ENCODE measurements around the gene CTNNBL1. TPM values are rescaled to one million over a fixed set of nuclear protein-coding genes. Genes with fewer than 3 reads are reported as not detected.

Gene CTNNBL1
- polyA plus RNA-seq, 1 of the 3 experiments (the other 2 are of a cell fraction) = 29.5 TPM

DNA sequence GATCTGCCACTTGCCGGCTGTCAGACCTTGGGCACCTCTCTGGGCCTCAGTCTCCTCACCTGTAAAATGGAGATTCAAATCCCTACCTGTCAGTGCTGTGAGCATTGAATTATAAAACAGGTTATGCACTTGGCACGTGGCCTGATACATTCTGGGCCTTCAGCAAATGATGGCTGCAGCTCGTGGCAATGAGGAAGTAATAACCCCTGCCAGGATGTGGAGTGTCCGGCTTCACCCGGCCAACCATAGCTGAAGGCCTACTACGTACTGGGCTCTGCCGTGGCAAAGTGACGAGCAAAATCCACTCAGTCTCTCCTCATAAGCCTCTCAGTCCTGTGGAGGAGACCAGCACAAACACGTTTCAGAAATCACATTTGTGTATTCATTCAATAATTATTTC, 198.2 kb downstream of the CTNNBL1 start:
- H3K4me3 ChIP-seq (ENCODE audit: low read depth in 2 of 2, low read length in 1 of 2) = no peak overlapping the region
- H3F3A ChIP-seq (replicated peaks; ENCODE audit: insufficient read depth) = no peaks in the 10 kb centered on the region
- 74% methylated on average over 9 of the region's 9 CpGs for WGBS (ENCODE audit: low lambda C conversion rate)
- no peaks in the 10 kb centered on the region for H3K27me3 ChIP-seq (ENCODE audit: insufficient read depth)
- no peaks in the 10 kb centered on the region for H4K20me1 ChIP-seq (ENCODE audit: insufficient read depth)
- no peak overlapping the region for H3K9ac ChIP-seq
- H3K36me3 ChIP-seq (replicated peaks in 1 of 2; ENCODE audit: control insufficient read depth in 1 of 2, insufficient read depth in 2 of 2, low read length in 1 of 2) = no peaks in the 10 kb centered on the region
- H3K4me1 ChIP-seq (ENCODE audit: control insufficient read depth in 1 of 2, insufficient read depth in 2 of 2, low read depth in 1 of 2, low read length in 1 of 2) = peaks cover 0 to under 1% of the 10 kb centered on the region in 2 experiments; a peak in 1 of 4 replicates
- H3K79me2 ChIP-seq (ENCODE audit: insufficient read depth) = no peaks in the 10 kb centered on the region
- CTCF ChIA-PET = interaction anchor here (1.2 to 5.1 kb wide), 6 partner anchors 11 to 330 kb away, joined by 3 to 33 read pairs (median 4); partner anchors contain the start of gene VSTM2L
- H3K9me3 ChIP-seq = no peaks in the 10 kb centered on the region
- no peaks in the 10 kb centered on the region for H3K9me2 ChIP-seq
- no peak overlapping the region for H3K27ac ChIP-seq (ENCODE audit: low read depth in 2 of 2, low read length in 1 of 2)
- no peak overlapping the region for H2AFZ ChIP-seq (ENCODE audit: low read depth)
- DNase-seq = no peak
- H3K4me2 ChIP-seq = no peak overlapping the region
- POLR2A ChIA-PET = no interaction called here
- TF ChIP-seq JUND (IDR thresholded peaks at IDR 0.05) (no peak), NRF1 (IDR thresholded peaks at IDR 0.05; ENCODE audit: low read depth, low read length) (no peak), EP300 (IDR thresholded peaks at IDR 0.05; ENCODE audit: borderline replicate concordance in 1 of 2, low read depth in 1 of 2, low read length in 1 of 2) (no peak), FOSL2 (IDR thresholded peaks at IDR 0.05; ENCODE audit: borderline replicate concordance, low read depth) (no peak), GABPA (IDR thresholded peaks at IDR 0.05; ENCODE audit: low read depth) (no peak), POLR2AphosphoS5 (IDR thresholded peaks at IDR 0.05; ENCODE audit: low read depth, low read length) (no peak), GATA2 (CRISPR knock-in tag; IDR thresholded peaks at IDR 0.05) (no peak), RCOR1 (IDR thresholded peaks at IDR 0.05; ENCODE audit: low read length) (no peak), NFIC (IDR thresholded peaks at IDR 0.05; ENCODE audit: borderline replicate concordance) (no peak), SIN3A (IDR thresholded peaks at IDR 0.05; ENCODE audit: borderline replicate concordance, low read depth, low read length) (no peak), RXRA (IDR thresholded peaks at IDR 0.05; ENCODE audit: borderline replicate concordance, low read depth) (no peak), TEAD4 (IDR thresholded peaks at IDR 0.05; ENCODE audit: borderline replicate concordance, insufficient read depth) (no peak)
- TF ChIP-seq, protein P1, sequence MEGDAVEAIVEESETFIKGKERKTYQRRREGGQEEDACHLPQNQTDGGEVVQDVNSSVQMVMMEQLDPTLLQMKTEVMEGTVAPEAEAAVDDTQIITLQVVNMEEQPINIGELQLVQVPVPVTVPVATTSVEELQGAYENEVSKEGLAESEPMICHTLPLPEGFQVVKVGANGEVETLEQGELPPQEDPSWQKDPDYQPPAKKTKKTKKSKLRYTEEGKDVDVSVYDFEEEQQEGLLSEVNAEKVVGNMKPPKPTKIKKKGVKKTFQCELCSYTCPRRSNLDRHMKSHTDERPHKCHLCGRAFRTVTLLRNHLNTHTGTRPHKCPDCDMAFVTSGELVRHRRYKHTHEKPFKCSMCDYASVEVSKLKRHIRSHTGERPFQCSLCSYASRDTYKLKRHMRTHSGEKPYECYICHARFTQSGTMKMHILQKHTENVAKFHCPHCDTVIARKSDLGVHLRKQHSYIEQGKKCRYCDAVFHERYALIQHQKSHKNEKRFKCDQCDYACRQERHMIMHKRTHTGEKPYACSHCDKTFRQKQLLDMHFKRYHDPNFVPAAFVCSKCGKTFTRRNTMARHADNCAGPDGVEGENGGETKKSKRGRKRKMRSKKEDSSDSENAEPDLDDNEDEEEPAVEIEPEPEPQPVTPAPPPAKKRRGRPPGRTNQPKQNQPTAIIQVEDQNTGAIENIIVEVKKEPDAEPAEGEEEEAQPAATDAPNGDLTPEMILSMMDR (IDR thresholded peaks at IDR 0.05) = no peak
- TF ChIP-seq, protein P2, sequence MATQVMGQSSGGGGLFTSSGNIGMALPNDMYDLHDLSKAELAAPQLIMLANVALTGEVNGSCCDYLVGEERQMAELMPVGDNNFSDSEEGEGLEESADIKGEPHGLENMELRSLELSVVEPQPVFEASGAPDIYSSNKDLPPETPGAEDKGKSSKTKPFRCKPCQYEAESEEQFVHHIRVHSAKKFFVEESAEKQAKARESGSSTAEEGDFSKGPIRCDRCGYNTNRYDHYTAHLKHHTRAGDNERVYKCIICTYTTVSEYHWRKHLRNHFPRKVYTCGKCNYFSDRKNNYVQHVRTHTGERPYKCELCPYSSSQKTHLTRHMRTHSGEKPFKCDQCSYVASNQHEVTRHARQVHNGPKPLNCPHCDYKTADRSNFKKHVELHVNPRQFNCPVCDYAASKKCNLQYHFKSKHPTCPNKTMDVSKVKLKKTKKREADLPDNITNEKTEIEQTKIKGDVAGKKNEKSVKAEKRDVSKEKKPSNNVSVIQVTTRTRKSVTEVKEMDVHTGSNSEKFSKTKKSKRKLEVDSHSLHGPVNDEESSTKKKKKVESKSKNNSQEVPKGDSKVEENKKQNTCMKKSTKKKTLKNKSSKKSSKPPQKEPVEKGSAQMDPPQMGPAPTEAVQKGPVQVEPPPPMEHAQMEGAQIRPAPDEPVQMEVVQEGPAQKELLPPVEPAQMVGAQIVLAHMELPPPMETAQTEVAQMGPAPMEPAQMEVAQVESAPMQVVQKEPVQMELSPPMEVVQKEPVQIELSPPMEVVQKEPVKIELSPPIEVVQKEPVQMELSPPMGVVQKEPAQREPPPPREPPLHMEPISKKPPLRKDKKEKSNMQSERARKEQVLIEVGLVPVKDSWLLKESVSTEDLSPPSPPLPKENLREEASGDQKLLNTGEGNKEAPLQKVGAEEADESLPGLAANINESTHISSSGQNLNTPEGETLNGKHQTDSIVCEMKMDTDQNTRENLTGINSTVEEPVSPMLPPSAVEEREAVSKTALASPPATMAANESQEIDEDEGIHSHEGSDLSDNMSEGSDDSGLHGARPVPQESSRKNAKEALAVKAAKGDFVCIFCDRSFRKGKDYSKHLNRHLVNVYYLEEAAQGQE (IDR thresholded peaks at IDR 0.05; ENCODE audit: low read depth, low read length) = no peak
- TF ChIP-seq, protein P3, sequence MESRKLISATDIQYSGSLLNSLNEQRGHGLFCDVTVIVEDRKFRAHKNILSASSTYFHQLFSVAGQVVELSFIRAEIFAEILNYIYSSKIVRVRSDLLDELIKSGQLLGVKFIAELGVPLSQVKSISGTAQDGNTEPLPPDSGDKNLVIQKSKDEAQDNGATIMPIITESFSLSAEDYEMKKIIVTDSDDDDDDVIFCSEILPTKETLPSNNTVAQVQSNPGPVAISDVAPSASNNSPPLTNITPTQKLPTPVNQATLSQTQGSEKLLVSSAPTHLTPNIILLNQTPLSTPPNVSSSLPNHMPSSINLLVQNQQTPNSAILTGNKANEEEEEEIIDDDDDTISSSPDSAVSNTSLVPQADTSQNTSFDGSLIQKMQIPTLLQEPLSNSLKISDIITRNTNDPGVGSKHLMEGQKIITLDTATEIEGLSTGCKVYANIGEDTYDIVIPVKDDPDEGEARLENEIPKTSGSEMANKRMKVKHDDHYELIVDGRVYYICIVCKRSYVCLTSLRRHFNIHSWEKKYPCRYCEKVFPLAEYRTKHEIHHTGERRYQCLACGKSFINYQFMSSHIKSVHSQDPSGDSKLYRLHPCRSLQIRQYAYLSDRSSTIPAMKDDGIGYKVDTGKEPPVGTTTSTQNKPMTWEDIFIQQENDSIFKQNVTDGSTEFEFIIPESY (IDR thresholded peaks at IDR 0.05; ENCODE audit: borderline replicate concordance, low read depth) = no peak

Measured in SK-N-SH (cell line).